Peyer's patch (tissue), 4 donors: ENCODE measurements around the gene TMEM132D. TPM values are rescaled to one million over a fixed set of nuclear protein-coding genes. Genes with fewer than 3 reads are reported as not detected.

Experiments
- DNase-seq, 3 donors: peaks; one replicate each; pipeline ENCODE4 v3.0.0-alpha.2; 2017 to 2019
- H3K27ac ChIP-seq, 4 donors: fragments of 200-600 bp; sonication (generic); one replicate each; pipeline ENCODE4 v1.5.1; 2016 to 2019
- H3K27me3 ChIP-seq, 2 donors: fragments of 200-600 bp; sonication (generic); one replicate each; pipeline ENCODE4 v1.5.1; 2019
- H3K36me3 ChIP-seq, 3 donors: fragments of 200-600 bp; sonication (generic); one replicate each; pipeline ENCODE4 v1.5.1; 2016 to 2019
- H3K4me1 ChIP-seq, 4 donors: fragments of 200-600 bp; sonication (generic); one replicate each; pipeline ENCODE4 v1.5.1; 2016 to 2019
- H3K4me3 ChIP-seq, 4 donors: fragments of 200-600 bp; sonication (generic); 1 replicate in 3 of 4; 2 replicates in 1 of 4; pipeline ENCODE4 v1.5.1; 2016 to 2019; ENCODE audit warnings: mild to moderate bottlenecking in 1 of 4
- H3K9me3 ChIP-seq, 4 donors: fragments of 200-600 bp; sonication (generic); one replicate each; pipeline ENCODE4 v1.5.1; 2016 to 2019; ENCODE audit warnings: mild to moderate bottlenecking in 1 of 4
- CTCF ChIP-seq, 6 experiments: fragments of 450-650 bp in 4 of 6; fragments of 200-600 bp in 2 of 6; sonication (generic) in 1 of 6; IDR thresholded peaks; one replicate each; pipeline ENCODE4 v1.5.1; 2017 to 2019; ENCODE audit warnings: antibody characterized with exemption in 6 of 6, mild to moderate bottlenecking in 3 of 6, moderate library complexity in 1 of 6
- POLR2A ChIP-seq, 2 donors: fragments of 450-650 bp; IDR thresholded peaks; one replicate each; pipeline ENCODE4 v1.5.1; 2017; ENCODE audit warnings: antibody characterized with exemption in 2 of 2, mild to moderate bottlenecking in 2 of 2, moderate library complexity in 2 of 2
- total RNA-seq, 4 donors: library from RNA; depleted of rRNA; stranded (reverse); fragments of >200 nt; gene quantifications; one replicate each; pipeline ENCODE4 v1.1.0, GENCODE V29; 2016

Gene TMEM132D
- total RNA-seq: 1 to 10 TPM in 1 of 4 donors, under 1 TPM in 3; 0.27 to 1.7 (median 0.41) TPM

- Histone ChIP-seq H3K27me3 (peaks cover 0 to 3% of the 10 kb centered on the region in 2 donors), H3K36me3 (no peaks in the 10 kb centered on the region), H3K9me3 (no peaks in the 10 kb centered on the region), H3K27ac (no peak within 1 kb of the TSS), H3K4me1 (no peaks in the 10 kb centered on the region), H3K4me3 (no peak within 1 kb of the TSS)
- TF ChIP-seq CTCF (IDR thresholded peaks at IDR 0.05) (no peak), POLR2A (IDR thresholded peaks at IDR 0.05) (no peak)
- no peak for DNase-seq
Measured at GRCh38 chr12:129903956-129904829, at the start of gene TMEM132D. TMEM132D (minus strand) TSS chr12:129904025.

- H3K36me3 ChIP-seq: no peaks in the 10 kb centered on the region
- H3K4me1 ChIP-seq: no peaks in the 10 kb centered on the region
- no peak overlapping the region for H3K27ac ChIP-seq
- H3K27me3 ChIP-seq: no peaks in the 10 kb centered on the region
- H3K4me3 ChIP-seq: no peak overlapping the region
- no peak for TF ChIP-seq POLR2A (IDR thresholded peaks at IDR 0.05)
- TF ChIP-seq CTCF (IDR thresholded peaks at IDR 0.05): no peak
- no peak for DNase-seq
- no peaks in the 10 kb centered on the region for H3K9me3 ChIP-seq
Measured at GRCh38 chr12:129949651-129950050, 45.8 kb upstream of the TMEM132D start.

GRCh38 chr12:129941618-129942017 lies 37.8 kb upstream of the TMEM132D start:
- no peak for TF ChIP-seq CTCF (IDR thresholded peaks at IDR 0.05)
- TF ChIP-seq POLR2A (IDR thresholded peaks at IDR 0.05): no peak
- Histone ChIP-seq H3K9me3 (no peaks in the 10 kb centered on the region), H3K4me3 (no peak overlapping the region), H3K27ac (no peak overlapping the region), H3K4me1 (no peaks in the 10 kb centered on the region), H3K36me3 (no peaks in the 10 kb centered on the region), H3K27me3 (no peaks in the 10 kb centered on the region)
- DNase-seq: no peak

- H3K9me3 ChIP-seq: no peaks in the 10 kb centered on the region
- DNase-seq: no peak
- no peak overlapping the region for H3K4me3 ChIP-seq
- no peak overlapping the region for H3K27ac ChIP-seq
- H3K4me1 ChIP-seq: no peaks in the 10 kb centered on the region
- no peaks in the 10 kb centered on the region for H3K36me3 ChIP-seq
- TF ChIP-seq CTCF (IDR thresholded peaks at IDR 0.05) (no peak), POLR2A (IDR thresholded peaks at IDR 0.05) (no peak)
- H3K27me3 ChIP-seq: no peaks in the 10 kb centered on the region
Measured at GRCh38 chr12:129938089-129938488, 34.3 kb upstream of the TMEM132D start.

- Histone ChIP-seq H3K4me1 (no peaks in the 10 kb centered on the region), H3K27me3 (no peaks in the 10 kb centered on the region), H3K27ac (no peak overlapping the region), H3K36me3 (no peaks in the 10 kb centered on the region), H3K4me3 (no peak overlapping the region), H3K9me3 (no peaks in the 10 kb centered on the region)
- DNase-seq: no peak
- TF ChIP-seq POLR2A (IDR thresholded peaks at IDR 0.05) (no peak), CTCF (IDR thresholded peaks at IDR 0.05) (no peak)
Measured at GRCh38 chr12:129937426-129937825, 33.6 kb upstream of the TMEM132D start.
